GM12878 (cell line): Measurements from ENCODE around the gene G2E3. TPM values are rescaled to one million over a fixed set of nuclear protein-coding genes. Genes with fewer than 3 reads are reported as not detected.

Source experiments
- BRCA1 ChIP-seq: IDR thresholded peaks from 2 replicates; pipeline ENCODE4 v1.6.1; 2011; ENCODE audit warnings: low read depth, low read length, improper control_type of control experiment
- ETV6 ChIP-seq, 2 experiments: fragments of 450-650 bp in 1 of 2; IDR thresholded peaks in 1 of 2; conservative IDR thresholded peaks in 1 of 2; 2 replicates each; pipeline ENCODE4 v1.6.1; 2014; ENCODE audit warnings: antibody characterized with exemption in 1 of 2, borderline replicate concordance in 1 of 2, low read depth in 1 of 2, mild to moderate bottlenecking in 1 of 2, moderate library complexity in 1 of 2
- GABPA ChIP-seq: IDR thresholded peaks from 2 replicates; pipeline ENCODE4 v1.6.1; 2014; ENCODE audit warnings: antibody characterized with exemption, low read depth, mild to moderate bottlenecking, inconsistent platforms
- PAX5 ChIP-seq: IDR thresholded peaks from 2 replicates; pipeline ENCODE4 v1.6.1; 2011; ENCODE audit warnings: low read depth, low read length, borderline replicate concordance
- RBBP5 ChIP-seq: fragments of 200-600 bp; sonication (generic); conservative IDR thresholded peaks from 2 replicates; pipeline ENCODE4 v1.6.1; 2016
- SMAD1 ChIP-seq: fragments of 450-650 bp; IDR thresholded peaks from 2 replicates; pipeline ENCODE4 v1.6.1; 2018; ENCODE audit warnings: mild to moderate bottlenecking, low read depth; ENCODE audit not compliant: partially characterized antibody
- SMC3 ChIP-seq: IDR thresholded peaks from 2 replicates; pipeline ENCODE4 v1.6.1; 2011; ENCODE audit warnings: low read length, improper control_type of control experiment, borderline replicate concordance
- SPI1 ChIP-seq: IDR thresholded peaks from 2 replicates; pipeline ENCODE4 v1.6.1; 2011; ENCODE audit warnings: low read depth, mild to moderate bottlenecking, low read length, moderate library complexity, borderline replicate concordance; ENCODE audit not compliant: insufficient read depth
- SREBF2 ChIP-seq: IDR thresholded peaks from 2 replicates; pipeline ENCODE4 v1.6.1; 2012; ENCODE audit warnings: mild to moderate bottlenecking, low read length
- SRF ChIP-seq, 2 experiments: IDR thresholded peaks; 2 replicates each; pipeline ENCODE4 v1.6.1; 2011; ENCODE audit warnings: low read depth in 2 of 2, low read length in 2 of 2, mild to moderate bottlenecking in 1 of 2, moderate library complexity in 1 of 2
- TBL1XR1 ChIP-seq: IDR thresholded peaks from 2 replicates; pipeline ENCODE4 v1.6.1; 2012; ENCODE audit warnings: low read depth, low read length, improper control_type of control experiment
- TCF3 ChIP-seq: IDR thresholded peaks from 2 replicates; pipeline ENCODE4 v1.6.1; 2012; ENCODE audit warnings: low read depth, mild to moderate bottlenecking, low read length, borderline replicate concordance; ENCODE audit not compliant: insufficient read depth
- ZNF24 ChIP-seq: fragments of 450-650 bp; IDR thresholded peaks from 2 replicates; pipeline ENCODE4 v1.6.1; 2017; ENCODE audit warnings: antibody characterized with exemption, mild to moderate bottlenecking
- ZZZ3 ChIP-seq: IDR thresholded peaks from 2 replicates; pipeline ENCODE4 v1.6.1; 2011; ENCODE audit warnings: low read depth; ENCODE audit not compliant: control insufficient read depth, insufficient read length
- polyA plus RNA-seq, 11 experiments: library from polyadenylated mRNA; depleted of rRNA in 4 of 11; unstranded in 6 of 11; stranded (reverse) in 5 of 11; fragments of >200 nt; fragmentation: Nextera tagmentation in 4 of 11; fragmentation: Illumina TruSeq in 1 of 11; extraction: Ambion mirVana in 4 of 11; extraction: Trizol in 1 of 11; gene quantifications; 1 replicate in 1 of 11; 2 replicates in 10 of 11; pipeline versions ENCODE4 v1.2.1 to v1.2.3, GENCODE V29; 2011 to 2016; ENCODE audit warnings: inconsistent platforms in 2 of 11, missing spikeins in 2 of 11, low read depth in 1 of 11
- total RNA-seq, 4 experiments: library from RNA; depleted of rRNA in 3 of 4; stranded (reverse); fragments of >200 nt in 3 of 4; fragmentation: Illumina TruSeq in 1 of 4; extraction: Trizol in 1 of 4; gene quantifications; 2 replicates each; pipeline versions ENCODE4 v1.2.1 to v1.2.3, GENCODE V29; 2013 to 2021
- TF ChIP-seq, protein P1 (sequence below): fragments of 450-650 bp; formaldehyde crosslinking; IDR thresholded peaks from 2 replicates; pipeline ENCODE4 v1.5.0; 2022; ENCODE audit warnings: mild to moderate bottlenecking, missing genetic modification characterization
- TF ChIP-seq, protein P2 (sequence below): fragments of 150-350 bp; IDR thresholded peaks from 2 replicates; pipeline ENCODE4 v1.6.1; 2016; ENCODE audit warnings: low read depth, low read length
- TF ChIP-seq, protein P3 (sequence below), 3 experiments: IDR thresholded peaks in 2 of 3; conservative IDR thresholded peaks in 1 of 3; 2 replicates each; pipeline ENCODE4 v1.5.1; 2011; ENCODE audit warnings: low read depth in 3 of 3, low read length in 3 of 3, mild to moderate bottlenecking in 3 of 3, control low read depth in 2 of 3, moderate library complexity in 2 of 3, inconsistent platforms in 1 of 3, mixed read lengths in 1 of 3; ENCODE audit not compliant: control insufficient read depth in 2 of 3, insufficient read depth in 1 of 3; ENCODE audit errors: extremely low read depth in 1 of 3
- TF ChIP-seq, protein P4 (sequence below): fragments of 150-350 bp; IDR thresholded peaks from 2 replicates; pipeline ENCODE4 v1.6.1; 2014; ENCODE audit warnings: mild to moderate bottlenecking, low read depth, low read length

Gene G2E3
- total and polyA plus RNA-seq, 10 of the 15 experiments (the other 5 are each of a cell fraction or from before 2014, with no cell fraction given), result 10.0 to 38.0 (median 21.1) TPM

DNA sequence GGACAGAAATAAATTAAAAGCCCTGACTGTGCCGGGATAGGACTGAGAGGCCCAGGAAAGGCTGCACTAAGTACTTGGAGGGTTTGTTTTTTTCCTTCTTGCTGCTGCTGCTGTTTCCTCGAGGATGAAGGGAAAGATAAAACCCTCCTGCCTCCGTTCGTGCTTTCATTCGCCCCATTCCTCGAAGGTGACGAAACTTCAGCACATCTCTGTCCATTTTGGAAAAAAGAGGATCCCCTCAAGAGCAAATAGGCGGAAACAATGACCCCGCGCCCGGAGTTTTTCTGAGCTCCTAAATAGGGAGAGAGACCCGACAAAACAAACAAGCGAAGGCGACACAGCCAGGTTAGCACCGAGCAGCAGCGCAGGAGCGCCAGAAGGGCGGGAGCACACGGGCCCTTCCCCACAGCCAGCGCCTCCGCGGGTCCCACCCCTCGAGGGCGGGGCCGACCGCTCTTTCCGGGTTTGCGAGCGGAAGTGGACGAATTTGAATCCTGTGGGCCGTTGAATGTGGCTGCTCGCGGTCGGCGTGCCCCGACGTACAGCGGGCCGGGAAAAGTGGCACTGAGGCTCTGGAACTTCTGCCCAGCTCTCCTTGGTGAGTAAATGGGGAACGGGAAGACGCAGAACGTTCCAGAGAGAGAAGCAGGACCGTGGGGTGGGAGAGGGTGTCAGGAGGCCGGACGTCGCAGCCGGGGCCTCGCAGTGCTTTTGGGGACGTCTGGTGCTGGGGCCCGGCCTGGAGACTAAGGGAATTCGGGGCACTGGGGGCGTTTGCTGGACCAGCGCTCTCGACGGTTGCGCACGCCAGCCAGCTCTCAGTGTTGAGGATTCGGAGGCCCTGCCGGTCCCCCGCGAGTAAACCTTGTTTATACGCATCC, at the start of gene G2E3 (continued):
- TF ChIP-seq TCF3 (0 out of 2 replicates have a peak, but pooled peaks have one; percentile 8), BRCA1 (no peak), PAX5 (no peak), SREBF2 (no peak), RBBP5 (no peak), SPI1 (peak; percentile 75), SRF (IDR thresholded peaks at IDR 0.05; ENCODE audit: low read depth in 2 of 2, low read length in 2 of 2) (no peak), ZZZ3 (no peak), ZNF24 (no peak), GABPA (peak; percentile 87), SMC3 (no peak), SMAD1 (no peak), TBL1XR1 (no peak), ETV6 (conservative IDR thresholded peaks at IDR 0.05 in 1 of 2, IDR thresholded peaks at IDR 0.05 in 1 of 2; ENCODE audit: borderline replicate concordance in 1 of 2, low read depth in 1 of 2) (no peak)
- TF ChIP-seq, protein P1, sequence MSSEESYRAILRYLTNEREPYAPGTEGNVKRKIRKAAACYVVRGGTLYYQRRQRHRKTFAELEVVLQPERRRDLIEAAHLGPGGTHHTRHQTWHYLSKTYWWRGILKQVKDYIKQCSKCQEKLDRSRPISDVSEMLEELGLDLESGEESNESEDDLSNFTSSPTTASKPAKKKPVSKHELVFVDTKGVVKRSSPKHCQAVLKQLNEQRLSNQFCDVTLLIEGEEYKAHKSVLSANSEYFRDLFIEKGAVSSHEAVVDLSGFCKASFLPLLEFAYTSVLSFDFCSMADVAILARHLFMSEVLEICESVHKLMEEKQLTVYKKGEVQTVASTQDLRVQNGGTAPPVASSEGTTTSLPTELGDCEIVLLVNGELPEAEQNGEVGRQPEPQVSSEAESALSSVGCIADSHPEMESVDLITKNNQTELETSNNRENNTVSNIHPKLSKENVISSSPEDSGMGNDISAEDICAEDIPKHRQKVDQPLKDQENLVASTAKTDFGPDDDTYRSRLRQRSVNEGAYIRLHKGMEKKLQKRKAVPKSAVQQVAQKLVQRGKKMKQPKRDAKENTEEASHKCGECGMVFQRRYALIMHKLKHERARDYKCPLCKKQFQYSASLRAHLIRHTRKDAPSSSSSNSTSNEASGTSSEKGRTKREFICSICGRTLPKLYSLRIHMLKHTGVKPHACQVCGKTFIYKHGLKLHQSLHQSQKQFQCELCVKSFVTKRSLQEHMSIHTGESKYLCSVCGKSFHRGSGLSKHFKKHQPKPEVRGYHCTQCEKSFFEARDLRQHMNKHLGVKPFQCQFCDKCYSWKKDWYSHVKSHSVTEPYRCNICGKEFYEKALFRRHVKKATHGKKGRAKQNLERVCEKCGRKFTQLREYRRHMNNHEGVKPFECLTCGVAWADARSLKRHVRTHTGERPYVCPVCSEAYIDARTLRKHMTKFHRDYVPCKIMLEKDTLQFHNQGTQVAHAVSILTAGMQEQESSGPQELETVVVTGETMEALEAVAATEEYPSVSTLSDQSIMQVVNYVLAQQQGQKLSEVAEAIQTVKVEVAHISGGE (CRISPR knock-in tag), result peak; percentile 61; the same call in 1 of the 2 replicates
- TF ChIP-seq, protein P2, sequence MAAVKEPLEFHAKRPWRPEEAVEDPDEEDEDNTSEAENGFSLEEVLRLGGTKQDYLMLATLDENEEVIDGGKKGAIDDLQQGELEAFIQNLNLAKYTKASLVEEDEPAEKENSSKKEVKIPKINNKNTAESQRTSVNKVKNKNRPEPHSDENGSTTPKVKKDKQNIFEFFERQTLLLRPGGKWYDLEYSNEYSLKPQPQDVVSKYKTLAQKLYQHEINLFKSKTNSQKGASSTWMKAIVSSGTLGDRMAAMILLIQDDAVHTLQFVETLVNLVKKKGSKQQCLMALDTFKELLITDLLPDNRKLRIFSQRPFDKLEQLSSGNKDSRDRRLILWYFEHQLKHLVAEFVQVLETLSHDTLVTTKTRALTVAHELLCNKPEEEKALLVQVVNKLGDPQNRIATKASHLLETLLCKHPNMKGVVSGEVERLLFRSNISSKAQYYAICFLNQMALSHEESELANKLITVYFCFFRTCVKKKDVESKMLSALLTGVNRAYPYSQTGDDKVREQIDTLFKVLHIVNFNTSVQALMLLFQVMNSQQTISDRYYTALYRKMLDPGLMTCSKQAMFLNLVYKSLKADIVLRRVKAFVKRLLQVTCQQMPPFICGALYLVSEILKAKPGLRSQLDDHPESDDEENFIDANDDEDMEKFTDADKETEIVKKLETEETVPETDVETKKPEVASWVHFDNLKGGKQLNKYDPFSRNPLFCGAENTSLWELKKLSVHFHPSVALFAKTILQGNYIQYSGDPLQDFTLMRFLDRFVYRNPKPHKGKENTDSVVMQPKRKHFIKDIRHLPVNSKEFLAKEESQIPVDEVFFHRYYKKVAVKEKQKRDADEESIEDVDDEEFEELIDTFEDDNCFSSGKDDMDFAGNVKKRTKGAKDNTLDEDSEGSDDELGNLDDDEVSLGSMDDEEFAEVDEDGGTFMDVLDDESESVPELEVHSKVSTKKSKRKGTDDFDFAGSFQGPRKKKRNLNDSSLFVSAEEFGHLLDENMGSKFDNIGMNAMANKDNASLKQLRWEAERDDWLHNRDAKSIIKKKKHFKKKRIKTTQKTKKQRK, result no peak
- TF ChIP-seq, protein P3, sequence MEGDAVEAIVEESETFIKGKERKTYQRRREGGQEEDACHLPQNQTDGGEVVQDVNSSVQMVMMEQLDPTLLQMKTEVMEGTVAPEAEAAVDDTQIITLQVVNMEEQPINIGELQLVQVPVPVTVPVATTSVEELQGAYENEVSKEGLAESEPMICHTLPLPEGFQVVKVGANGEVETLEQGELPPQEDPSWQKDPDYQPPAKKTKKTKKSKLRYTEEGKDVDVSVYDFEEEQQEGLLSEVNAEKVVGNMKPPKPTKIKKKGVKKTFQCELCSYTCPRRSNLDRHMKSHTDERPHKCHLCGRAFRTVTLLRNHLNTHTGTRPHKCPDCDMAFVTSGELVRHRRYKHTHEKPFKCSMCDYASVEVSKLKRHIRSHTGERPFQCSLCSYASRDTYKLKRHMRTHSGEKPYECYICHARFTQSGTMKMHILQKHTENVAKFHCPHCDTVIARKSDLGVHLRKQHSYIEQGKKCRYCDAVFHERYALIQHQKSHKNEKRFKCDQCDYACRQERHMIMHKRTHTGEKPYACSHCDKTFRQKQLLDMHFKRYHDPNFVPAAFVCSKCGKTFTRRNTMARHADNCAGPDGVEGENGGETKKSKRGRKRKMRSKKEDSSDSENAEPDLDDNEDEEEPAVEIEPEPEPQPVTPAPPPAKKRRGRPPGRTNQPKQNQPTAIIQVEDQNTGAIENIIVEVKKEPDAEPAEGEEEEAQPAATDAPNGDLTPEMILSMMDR (IDR thresholded peaks at IDR 0.05 in 2 of 3, conservative IDR thresholded peaks at IDR 0.05 in 1 of 3; ENCODE audit: control insufficient read depth in 2 of 3, extremely low read depth in 1 of 3, insufficient read depth in 1 of 3, low read depth in 3 of 3, low read length in 3 of 3), result no peak
- TF ChIP-seq, protein P4, sequence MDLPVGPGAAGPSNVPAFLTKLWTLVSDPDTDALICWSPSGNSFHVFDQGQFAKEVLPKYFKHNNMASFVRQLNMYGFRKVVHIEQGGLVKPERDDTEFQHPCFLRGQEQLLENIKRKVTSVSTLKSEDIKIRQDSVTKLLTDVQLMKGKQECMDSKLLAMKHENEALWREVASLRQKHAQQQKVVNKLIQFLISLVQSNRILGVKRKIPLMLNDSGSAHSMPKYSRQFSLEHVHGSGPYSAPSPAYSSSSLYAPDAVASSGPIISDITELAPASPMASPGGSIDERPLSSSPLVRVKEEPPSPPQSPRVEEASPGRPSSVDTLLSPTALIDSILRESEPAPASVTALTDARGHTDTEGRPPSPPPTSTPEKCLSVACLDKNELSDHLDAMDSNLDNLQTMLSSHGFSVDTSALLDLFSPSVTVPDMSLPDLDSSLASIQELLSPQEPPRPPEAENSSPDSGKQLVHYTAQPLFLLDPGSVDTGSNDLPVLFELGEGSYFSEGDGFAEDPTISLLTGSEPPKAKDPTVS, result no peak
